Heart right ventricle (tissue), 16 donors: Measurements from ENCODE around the gene PRSS16. TPM values are rescaled to one million over a fixed set of nuclear protein-coding genes. Genes with fewer than 3 reads are reported as not detected.

Experiments used
- ATAC-seq, 8 donors: fragments of 200-7000 bp; cut with Tn5 transposase; one replicate each; pipeline ENCODE4 v1.9.1; 2020; ENCODE audit warnings: mild to moderate bottlenecking in 8 of 8, moderate library complexity in 8 of 8, moderate number of reproducible peaks in 1 of 8
- DNase-seq, 2 donors: peaks; one replicate each; pipeline ENCODE4 v3.0.0-alpha.2; 2020
- H3K27ac ChIP-seq, 10 donors: fragments of 200-600 bp; sonication (generic) in 2 of 10; one replicate each; pipeline versions ENCODE4 v1.5.0 to v1.8.0; 2020 to 2022; ENCODE audit warnings: mild to moderate bottlenecking in 3 of 10
- H3K27me3 ChIP-seq, 7 donors: fragments of 200-600 bp; one replicate each; pipeline ENCODE4 v1.8.0; 2021 to 2022; ENCODE audit warnings: mild to moderate bottlenecking in 2 of 7
- H3K36me3 ChIP-seq, 9 donors: fragments of 200-600 bp; sonication (generic) in 1 of 9; one replicate each; pipeline versions ENCODE4 v1.5.0 to v1.8.0; 2020 to 2022; ENCODE audit warnings: mild to moderate bottlenecking in 2 of 9
- H3K4me1 ChIP-seq, 9 donors: fragments of 200-600 bp; sonication (generic) in 1 of 9; one replicate each; pipeline versions ENCODE4 v1.5.0 to v1.8.0; 2020 to 2022; ENCODE audit warnings: mild to moderate bottlenecking in 4 of 9
- H3K4me3 ChIP-seq, 10 donors: fragments of 200-600 bp; sonication (generic) in 2 of 10; one replicate each; pipeline versions ENCODE4 v1.5.0 to v1.8.0; 2020 to 2022; ENCODE audit warnings: mild to moderate bottlenecking in 7 of 10, moderate library complexity in 2 of 10
- H3K9me3 ChIP-seq, 11 donors: fragments of 200-600 bp in 10 of 11; sonication (generic) in 2 of 11; one replicate each; pipeline versions ENCODE4 v1.5.0 to v1.8.0; 2013 to 2022; ENCODE audit warnings: mild to moderate bottlenecking in 2 of 11, control low read depth in 1 of 11, moderate library complexity in 1 of 11
- CTCF ChIP-seq, 9 donors: fragments of 200-600 bp; sonication (generic) in 2 of 9; IDR thresholded peaks; one replicate each; pipeline versions ENCODE4 v1.5.0 to v1.8.0; 2021 to 2022; ENCODE audit warnings: antibody characterized with exemption in 9 of 9, mild to moderate bottlenecking in 5 of 9, moderate library complexity in 1 of 9
- WGBS, 2 donors: extraction: QIAGEN DNeasy Blood & Tissue Kit; methylation state at CpG; one replicate each; pipeline ENCODE4 v1.1.7; 2013; ENCODE audit warnings: inconsistent platforms in 1 of 2; 5-methylcytosine and 5-hydroxymethylcytosine counted together
- intact Hi-C, 10 donors: fragments of 100-400 bp; cut with DNase I; formaldehyde crosslinking; loops; one replicate each; pipeline versions ENCODE4 v1.11.1 to v1.14.2; 2022
- polyA plus RNA-seq, 2 donors: library from polyadenylated mRNA; stranded (reverse); fragments of 200-250 nt; gene quantifications; one replicate each; pipeline ENCODE4 v1.2.3, GENCODE V29; 2013
- total RNA-seq, 10 donors: library from RNA; stranded (reverse); fragmentation: NEBNext Ultra II Directional in 3 of 10; extraction: Animal tissue kit (Norgen Biotek cat#: 25700) in 3 of 10; gene quantifications; one replicate each; pipeline versions ENCODE4 v1.2.1 to v1.2.4, GENCODE V29; 2021 to 2023
- donor health status: Arrhythmogenic right ventricular cardiomyopathy.
- donor health status: ischemic (EF 13 %, LVEDD 7.1; RV severe dilation, severe dysfunction).
- donor health status: healthy with polysubstance abuse.
- donor health status: DM: no; HTN: yes; CAD: no.
- donor health status: DM: no; HTN: no; CAD: no.
- donor health status: ischemic (EF 25% LVEDD 6.9; RV normal size, moderate dysfunction).
- donor health status: ischemic (EF 25% LVEDD 5.7; RV mildly dilated, moderate dysfunction).
- donor health status: healthy.
- donor health status: DM: yes; HTN: yes; CAD: no.
- donor health status: Ischemic cardiomyopathy.
- donor health status: ischemic (EF 35%, LVEDD 5.7; RV mildly dilated, moderate dysfunction).
- donor health status: nonischemic (EF 11% LVEDD 7.7; RV severe dilation, severe dysfunction).
- donor health status: DM: yes; HTN: yes; CAD: no.
- donor health status: PGD.
- donor health status: ischemic (EF 29% LVEDD 5.4; RV normal size, mild dysfunction).
- donor health status: nonischemic (EF 23%, LVEDD 6.1; RV moderate dilation, normal function).

The PRSS16 gene
- total and polyA plus RNA-seq, 12 donors, result 0.23 to 0.57 TPM; not detected in 10

- DNase-seq, result no peak
Measured at GRCh38 chr6:27295301-27296079, 48.0 kb downstream of the PRSS16 start.

DNA sequence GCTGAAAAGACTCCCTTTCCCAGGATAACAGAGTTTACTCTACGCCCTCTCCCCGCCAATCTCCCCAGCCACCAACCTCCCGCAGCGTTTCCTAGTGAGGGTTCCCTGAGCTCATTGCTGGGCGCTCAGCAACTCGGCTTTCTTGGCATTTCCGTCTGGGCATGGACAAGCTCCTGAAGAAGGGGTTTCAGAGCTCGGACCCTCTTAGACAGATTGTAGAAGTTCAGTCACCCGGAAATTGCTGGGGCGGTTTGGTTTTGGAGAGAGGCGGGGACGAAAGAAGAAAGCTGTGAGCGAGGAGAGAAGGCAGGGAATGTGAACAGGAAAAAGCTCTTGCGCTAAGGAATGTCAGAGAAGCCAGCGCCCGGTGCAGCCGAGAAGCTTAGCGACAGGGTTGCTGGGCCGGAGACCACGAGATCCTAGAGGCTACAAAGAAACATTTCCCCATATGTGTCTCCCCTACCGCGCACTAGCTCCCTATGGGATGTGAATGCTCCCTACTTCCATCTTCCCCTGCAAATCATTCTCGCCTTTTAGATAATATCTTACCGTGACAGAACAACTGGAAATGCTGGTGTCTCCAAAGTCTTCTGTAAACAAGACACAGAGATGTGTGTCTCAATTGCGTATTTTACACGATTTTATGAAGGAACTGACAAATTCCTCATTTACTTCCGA lies 48.7 kb downstream of the PRSS16 start:
- WGBS, 2 donors, result 2 to 3% methylated on average over 27 of the region's 27 CpGs
- Histone ChIP-seq H3K27ac (no peak overlapping the region), H3K4me1 (peaks cover 0 to 4% (median 0%) of the 10 kb centered on the region in 9 donors), H3K27me3 (peaks cover 16 to 100% (median 100%) of the 10 kb centered on the region in 7 donors), H3K4me3 (no peak overlapping the region), H3K36me3 (no peaks in the 10 kb centered on the region), H3K9me3 (peaks cover 0 to 24% (median 0%) of the 10 kb centered on the region in 11 donors)
- intact Hi-C loops, result no loop called here
- TF ChIP-seq CTCF (IDR thresholded peaks at IDR 0.05), result no peak
- DNase-seq, result no peak
- ATAC-seq, result no peak

More at GRCh38 chr6:27295301-27296079, 48.0 kb downstream of the PRSS16 start:
- Histone ChIP-seq H3K27ac (no peak overlapping the region), H3K4me1 (peaks cover 0 to 4% (median 0%) of the 10 kb centered on the region in 9 donors), H3K36me3 (no peaks in the 10 kb centered on the region), H3K4me3 (peak overlapping the region in 1 of 10 donors; percentile 2), H3K27me3 (peaks cover 23 to 100% (median 100%) of the 10 kb centered on the region in 7 donors), H3K9me3 (peaks cover 0 to 25% (median 0%) of the 10 kb centered on the region in 11 donors)
- 4 to 5% methylated on average over 20 of the region's 20 CpGs for WGBS, 2 donors
- intact Hi-C loops, result no loop called here
- TF ChIP-seq CTCF (IDR thresholded peaks at IDR 0.05), result no peak
- no peak for ATAC-seq

- H3K4me1 ChIP-seq, result peaks cover 0 to 4% (median 0%) of the 10 kb centered on the region in 9 donors
- no peak for TF ChIP-seq CTCF (IDR thresholded peaks at IDR 0.05)
- no peak for ATAC-seq
- H3K36me3 ChIP-seq, result no peaks in the 10 kb centered on the region
- H3K27me3 ChIP-seq, result peaks cover 20 to 100% (median 100%) of the 10 kb centered on the region in 7 donors
- WGBS, 2 donors, result 11 to 14% methylated on average over 7 of the region's 7 CpGs
- peaks cover 0 to 14% (median 0%) of the 10 kb centered on the region in 11 donors for H3K9me3 ChIP-seq
- no peak for DNase-seq
- no peak overlapping the region for H3K27ac ChIP-seq
- H3K4me3 ChIP-seq, result no peak overlapping the region
- intact Hi-C loops, result no loop called here
Measured at GRCh38 chr6:27297484-27297856, 50.0 kb downstream of the PRSS16 start.

DNA sequence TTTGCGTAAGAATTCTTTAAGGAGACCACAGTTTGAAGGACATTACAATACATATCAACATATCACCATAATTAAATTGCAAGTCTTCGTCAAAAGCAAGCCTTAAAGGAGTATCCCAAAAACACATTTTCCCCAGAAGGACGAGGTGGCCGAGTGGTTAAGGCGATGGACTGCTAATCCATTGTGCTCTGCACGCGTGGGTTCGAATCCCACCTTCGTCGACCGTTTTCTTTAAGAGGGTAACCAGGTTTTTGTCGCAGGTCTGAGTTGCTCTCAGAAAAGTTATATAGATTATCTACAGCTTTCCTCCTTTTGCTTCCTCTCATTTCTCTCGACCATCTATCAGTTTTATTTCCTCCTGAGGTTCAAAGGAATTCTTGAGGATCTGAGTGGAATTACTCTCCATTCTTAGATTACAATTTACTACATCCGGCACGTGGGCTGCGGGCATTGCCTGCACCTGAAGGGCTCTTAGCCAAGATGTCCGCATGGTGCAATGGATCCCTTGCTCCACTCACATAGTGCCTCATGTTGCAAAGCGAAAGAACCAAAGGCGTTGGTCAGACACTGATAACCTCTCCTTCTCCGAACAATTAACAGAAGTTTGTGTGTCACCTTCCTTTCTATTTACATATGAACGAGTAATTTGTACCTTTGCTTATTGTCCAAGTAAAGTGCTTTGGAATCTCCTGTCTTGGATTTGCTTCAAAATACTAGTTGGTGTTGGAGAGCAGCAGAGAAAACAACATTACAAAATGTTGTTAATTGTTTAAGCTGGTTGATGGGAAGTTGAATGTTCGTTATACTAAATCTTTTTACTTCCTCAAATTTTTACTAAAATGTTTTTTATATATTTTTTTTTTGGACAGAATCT lies 50.6 kb downstream of the PRSS16 start:
- ATAC-seq, result no peak
- no peak overlapping the region for H3K4me3 ChIP-seq
- WGBS, 2 donors, result 22% methylated on average over 22 of the region's 22 CpGs
- intact Hi-C loops, result no loop called here
- DNase-seq, result no peak
- H3K36me3 ChIP-seq, result no peaks in the 10 kb centered on the region
- no peak overlapping the region for H3K27ac ChIP-seq
- peaks cover 0 to 4% (median 0%) of the 10 kb centered on the region in 9 donors for H3K4me1 ChIP-seq
- no peak for TF ChIP-seq CTCF (IDR thresholded peaks at IDR 0.05)
- H3K9me3 ChIP-seq, result peaks cover 0 to 11% (median 0%) of the 10 kb centered on the region in 11 donors
- peaks cover 17 to 100% (median 100%) of the 10 kb centered on the region in 7 donors for H3K27me3 ChIP-seq
